HG02973 (cell line): ENCODE data around the gene SIRPB2.

Source experiments
- ATAC-seq: cut with Tn5 transposase; IDR thresholded peaks from one replicate; pipeline ENCODE4 v1.9.1; 2021; ENCODE audit warnings: moderate library complexity; ENCODE audit not compliant: unreplicated experiment

Gene SIRPB2

DNA sequence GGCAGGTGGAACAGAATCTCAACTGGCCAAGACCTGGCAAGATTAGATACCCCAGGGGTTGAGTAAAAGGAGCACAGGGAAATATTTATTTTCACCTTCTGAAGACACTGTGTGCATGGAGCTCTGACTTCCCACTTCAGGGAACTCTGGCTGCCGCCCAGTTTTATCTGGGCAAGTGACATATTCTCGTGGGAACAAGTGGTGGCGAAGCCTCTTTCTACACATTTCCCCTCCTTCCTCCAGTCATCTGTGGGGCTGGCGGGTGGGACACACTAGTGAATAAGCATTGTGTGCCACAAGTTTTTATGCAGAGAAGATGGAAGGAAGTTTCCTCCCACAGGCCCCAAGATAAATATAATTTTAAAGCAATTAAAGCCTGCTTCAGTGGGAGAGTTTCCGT lies 48.1 kb downstream of the SIRPB2 start:
- no peak for ATAC-seq

DNA sequence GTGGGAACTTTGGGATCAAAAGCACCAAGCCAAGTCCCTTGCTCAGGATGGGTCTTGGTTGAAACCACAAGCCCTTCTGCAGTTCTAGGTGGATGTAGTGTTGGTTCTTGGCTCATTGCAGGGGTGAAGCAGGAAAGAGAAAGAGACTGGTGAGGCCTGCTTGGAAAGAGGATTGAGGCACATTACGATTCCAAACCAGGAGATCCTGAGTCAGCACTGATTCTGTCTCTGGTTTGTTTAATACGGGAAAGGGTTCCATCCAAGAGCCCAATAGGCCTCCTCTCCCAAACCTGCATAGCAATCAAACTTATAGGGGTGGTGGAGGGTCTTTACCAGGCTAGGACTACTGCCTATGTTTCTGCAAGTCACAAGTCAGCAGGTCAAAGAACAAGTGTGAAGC lies 48.9 kb downstream of the SIRPB2 start:
- no peak for ATAC-seq

DNA sequence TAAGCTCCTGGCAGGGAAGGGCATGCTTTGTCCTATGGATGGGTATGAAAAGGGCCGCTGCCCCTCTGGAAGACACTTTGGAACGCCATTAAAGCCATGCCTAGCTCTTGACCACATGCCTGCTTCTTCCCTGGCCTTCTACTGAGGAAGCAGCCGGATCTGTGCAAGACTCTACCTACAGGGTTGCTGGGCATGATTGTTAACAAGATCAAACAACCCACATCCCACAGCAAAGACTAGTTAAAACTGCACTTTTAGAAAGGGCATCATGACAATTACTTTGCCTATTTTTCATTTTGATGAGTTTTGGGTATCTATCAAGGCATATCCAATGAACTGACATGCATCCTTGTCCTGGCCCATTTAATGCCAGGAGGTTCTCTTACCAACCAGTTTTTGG lies 50.1 kb downstream of the SIRPB2 start:
- ATAC-seq = no peak

DNA sequence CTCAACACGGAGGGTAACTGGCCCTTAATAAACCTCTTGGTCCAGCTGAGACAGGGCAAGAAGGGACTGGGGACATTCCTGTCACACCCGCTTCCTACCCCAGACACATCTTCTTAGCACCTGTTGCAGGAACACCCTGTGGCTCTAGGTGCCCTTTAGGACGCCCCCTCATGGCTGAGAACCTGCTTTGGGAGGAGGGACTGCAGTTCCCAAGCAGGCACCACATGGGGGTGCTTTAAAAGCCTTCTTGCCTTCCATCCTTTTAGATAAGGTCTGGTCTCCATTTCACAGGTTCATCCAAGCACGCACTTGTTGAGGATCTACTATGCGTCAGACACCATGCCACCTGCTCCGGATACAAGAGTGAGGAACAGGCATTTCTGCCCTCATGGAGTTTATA lies 51.2 kb downstream of the SIRPB2 start:
- no peak for ATAC-seq

DNA sequence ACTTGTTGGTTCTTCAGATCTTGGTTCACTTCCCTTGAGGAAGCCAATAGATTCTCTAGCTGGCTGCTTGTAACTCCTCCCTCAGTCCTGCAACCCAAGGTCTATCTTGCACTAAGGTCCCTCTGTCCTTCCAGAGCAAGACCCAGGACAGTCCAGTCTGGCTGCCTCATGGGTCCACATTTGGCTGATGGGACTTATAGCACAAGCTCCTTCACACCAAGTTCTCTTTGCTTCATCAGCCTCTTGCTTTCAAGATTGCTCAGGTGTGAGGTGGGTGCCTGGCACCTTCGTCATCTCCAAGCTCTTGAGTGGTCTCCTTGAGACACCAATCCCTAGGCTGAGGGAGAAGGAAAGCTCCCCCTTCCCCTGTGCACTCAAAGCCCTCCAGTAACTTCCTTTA lies 52.9 kb downstream of the SIRPB2 start:
- ATAC-seq = no peak

DNA sequence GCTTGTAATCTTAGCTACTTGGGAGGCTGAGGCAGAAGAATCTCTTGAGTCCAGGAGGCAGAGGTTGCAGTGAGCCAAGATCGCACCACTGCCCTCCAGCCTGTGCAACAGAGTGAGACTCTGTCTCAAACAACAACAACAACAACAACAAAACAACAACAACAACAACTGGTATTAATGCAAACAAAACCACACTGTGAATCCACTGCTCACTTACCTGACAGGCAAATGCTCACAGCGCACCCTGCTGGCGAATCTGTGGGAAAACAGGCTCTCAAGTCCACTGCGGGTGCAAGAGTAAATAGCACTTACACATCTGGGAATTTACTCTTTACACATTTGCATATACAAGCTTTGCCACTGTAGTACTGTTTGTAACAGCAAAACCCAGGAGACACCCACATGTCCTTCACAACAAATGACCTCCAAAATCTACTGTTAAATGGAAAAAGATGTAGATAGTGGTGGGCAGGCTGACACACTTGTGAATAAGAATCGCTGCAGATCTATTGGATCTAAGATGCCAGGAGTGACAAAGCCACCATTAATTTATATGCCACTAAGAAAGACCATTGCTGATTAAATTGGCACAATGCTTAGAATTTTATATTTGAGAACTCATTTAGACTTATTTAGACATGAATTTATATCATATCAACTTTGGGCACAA lies 53.9 kb downstream of the SIRPB2 start:
- no peak for ATAC-seq

DNA sequence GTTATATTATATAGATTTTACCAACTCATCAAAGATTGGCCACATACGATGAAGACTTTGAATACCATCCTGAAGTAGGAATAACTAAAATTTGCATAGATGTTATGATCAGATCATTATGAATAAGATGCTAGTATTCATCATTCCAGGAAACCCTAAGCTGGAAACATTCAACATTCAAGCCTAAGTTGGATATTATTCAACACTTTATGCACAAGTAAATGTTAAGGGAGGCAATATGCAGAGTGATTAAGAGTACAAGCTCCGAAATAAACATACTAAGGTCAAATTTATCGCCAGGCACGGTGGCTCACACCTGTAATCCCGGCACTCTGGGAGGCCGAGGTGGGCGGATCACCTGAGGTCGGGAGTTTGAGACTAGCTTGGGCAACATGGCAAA lies 55.0 kb downstream of the SIRPB2 start:
- ATAC-seq = no peak

DNA sequence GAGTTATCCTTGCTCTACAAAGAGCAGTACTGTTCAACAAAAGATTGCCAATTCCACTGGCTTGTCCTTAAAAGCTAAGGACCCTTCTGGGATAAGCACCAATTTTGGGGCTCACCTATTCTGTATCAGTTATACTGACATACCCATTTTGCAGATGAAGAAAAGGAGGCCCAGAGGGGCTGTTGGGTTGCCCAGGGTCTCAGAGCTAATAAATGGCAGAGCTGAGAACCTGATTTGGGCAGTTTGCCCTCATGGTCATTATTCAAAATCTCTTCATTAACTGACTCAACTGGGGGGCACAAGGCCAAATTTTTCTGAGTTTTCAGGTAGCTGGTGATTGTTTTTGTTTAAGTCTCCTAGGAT lies 55.9 kb downstream of the SIRPB2 start:
- ATAC-seq = no peak

DNA sequence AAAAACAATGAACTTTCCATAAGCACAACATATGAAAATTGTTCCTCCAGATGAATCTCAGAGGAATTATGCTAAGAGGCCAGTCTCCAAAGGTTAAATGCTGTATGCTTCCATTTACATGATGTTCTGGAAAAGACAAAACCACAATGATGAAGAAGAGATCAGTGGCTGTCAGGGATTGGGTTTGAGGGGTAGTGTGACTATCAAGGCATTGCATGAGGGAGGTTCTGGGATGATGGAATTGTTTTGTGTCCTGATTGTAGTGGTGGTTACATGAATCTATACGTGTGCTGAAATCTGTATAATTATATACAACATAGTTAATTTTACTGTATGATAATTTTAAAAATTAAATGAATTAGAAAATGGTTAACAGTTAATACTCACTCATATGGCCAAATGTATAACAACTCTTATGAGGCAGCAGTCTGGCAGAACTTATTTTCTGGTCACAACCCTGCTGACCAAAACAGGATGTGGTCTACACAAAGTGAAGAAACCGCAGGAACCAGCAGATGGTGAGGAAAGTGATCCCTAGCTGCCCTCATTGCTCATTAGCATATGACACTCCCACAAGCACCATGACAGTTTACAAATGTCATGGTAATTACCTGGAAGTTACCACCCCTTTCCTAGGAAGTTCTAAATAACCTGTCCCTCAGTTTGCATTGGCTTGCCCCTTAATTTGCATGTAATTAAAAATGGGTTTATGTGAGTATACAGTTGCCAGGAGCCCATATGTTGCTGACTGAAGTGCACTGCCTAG lies 56.5 kb downstream of the SIRPB2 start:
- peak; percentile 94 for ATAC-seq

DNA sequence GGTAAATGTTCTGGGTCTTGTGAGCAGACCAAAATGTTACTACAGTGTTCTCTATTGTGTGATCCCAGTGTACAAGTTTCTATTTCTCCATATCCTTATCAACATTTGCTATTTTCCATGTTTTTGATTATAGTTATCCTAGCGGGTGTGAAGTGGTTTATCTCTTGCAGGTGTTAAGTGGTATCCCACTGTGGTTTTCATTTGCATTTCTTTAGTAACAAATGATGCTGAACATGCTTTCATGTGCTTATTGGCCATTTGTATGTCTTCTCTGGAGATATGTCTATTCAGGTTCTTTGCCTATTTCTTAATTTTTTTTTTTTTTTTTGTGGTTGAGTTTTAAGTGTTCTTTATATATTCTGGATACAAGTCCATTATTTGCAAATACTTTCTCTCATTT lies 60.1 kb downstream of the SIRPB2 start:
- ATAC-seq = no peak

DNA sequence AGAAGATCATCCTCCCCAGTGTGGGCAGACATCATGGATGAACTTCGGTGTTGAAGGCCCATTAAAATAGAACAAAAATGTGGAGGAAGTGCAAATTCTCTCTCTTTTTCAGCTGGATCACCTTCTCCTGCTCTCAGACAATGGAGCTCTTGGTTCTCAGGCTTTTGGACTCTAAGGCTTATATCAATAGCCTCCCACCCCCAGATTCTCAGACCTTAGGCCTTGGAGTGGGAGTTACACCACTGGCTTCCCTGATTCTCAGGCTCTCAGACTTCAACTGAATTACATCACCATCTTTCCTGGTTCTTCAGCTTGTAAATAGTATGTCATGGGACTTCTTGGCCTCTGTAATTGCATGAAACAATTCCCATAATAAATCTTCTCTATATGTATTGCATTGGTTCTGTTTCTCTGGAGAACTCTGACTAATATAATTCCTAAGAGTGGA lies 61.2 kb downstream of the SIRPB2 start:
- ATAC-seq = no peak

DNA sequence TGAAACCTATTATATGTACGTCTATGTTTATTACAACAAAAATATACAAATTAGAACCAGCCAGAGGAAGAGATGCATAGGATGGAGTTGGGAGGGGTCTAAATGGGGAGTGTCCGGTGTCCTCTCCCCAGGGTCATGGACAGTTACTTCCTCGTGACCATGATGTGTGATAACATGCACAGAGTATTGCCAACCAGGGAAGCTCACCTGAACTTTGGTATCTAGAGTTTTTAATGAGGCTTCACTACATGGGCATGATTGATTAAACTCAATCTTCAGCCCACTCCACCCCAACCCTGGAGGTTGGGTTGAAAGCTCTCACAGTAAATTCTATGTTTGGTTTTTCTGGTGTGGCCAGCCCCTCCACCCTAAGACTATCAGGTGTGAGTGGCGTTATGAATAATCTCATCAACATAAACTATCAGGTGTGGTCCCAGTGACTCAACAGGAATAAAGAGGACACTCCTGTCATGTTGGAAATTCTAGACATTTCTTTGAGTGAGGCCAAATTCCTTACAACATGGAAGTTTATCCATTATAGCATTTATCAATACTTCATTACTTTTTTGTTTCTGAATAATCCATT lies 62.0 kb downstream of the SIRPB2 start:
- no peak for ATAC-seq

DNA sequence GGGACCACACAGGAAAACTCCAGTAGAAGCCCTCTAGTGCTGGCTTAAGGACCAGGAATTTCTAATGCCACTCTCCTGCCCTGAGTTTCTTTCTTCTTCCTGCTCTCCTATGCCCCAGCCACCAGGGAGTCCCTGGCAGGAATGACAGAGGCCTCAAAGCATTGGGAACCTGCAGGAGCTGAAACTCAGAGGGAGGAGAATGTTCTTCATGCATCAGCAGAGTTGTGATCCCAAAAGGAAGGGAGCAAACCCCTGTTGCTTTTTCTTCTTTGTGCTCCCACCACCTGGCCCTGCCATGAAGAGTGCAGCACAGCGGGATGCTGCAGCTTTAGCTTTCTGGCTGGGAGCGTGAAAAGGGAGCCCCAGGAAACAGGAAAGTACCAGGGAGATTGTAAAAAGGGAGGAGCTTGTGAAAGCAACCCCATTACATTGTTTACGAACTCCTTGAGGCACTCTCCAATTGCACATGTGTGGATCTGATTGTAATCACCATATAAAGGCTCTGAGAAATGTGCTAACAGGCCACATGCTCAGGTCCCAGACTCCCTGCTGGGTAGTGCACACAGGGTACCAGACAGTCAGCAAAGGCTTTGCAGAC lies 63.7 kb downstream of the SIRPB2 start:
- ATAC-seq = no peak

DNA sequence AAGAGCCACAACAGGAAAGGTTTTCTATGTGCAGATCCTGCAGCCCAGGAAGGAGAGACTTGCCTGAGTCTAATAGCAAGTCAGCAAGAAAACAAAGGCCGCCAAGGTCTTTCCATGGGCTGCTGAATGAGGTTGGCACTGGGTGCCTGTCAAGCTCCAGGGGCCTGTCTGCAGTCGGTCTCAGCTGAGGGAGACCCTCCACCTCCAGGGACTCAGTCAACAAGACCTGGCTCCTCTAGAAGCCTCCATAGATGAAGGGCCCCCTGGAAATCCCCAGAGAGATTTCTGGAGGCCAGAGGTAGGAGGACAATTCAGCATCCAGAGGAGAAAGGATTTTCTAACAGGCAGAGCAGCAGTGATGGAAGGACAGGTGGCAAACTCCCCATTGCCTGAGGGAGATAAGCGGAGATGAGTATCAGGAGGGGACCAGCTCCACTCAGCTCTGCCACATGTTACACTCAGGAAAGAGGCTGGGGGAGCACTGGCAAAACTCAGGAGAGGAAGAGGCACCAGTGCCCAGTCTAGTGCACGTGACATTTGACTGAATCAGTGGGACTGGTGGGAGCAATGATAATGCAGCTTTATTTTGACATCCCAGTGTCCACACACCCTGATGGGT lies 64.9 kb downstream of the SIRPB2 start:
- no peak for ATAC-seq
